RPMI8226 (cell line): Measurements from ENCODE around the gene GP1BB.
A peak's percentile ranks its signal among the peaks of the same experiment; 100 is the strongest.

Experiments used
- DNase-seq: peaks from one replicate; pipeline ENCODE4 v3.0.0-alpha.2; 2015

GP1BB gene

GRCh38 chr22:19756288-19757128 lies 33.2 kb downstream of the GP1BB start:
- DNase-seq = peak; percentile 60

DNA sequence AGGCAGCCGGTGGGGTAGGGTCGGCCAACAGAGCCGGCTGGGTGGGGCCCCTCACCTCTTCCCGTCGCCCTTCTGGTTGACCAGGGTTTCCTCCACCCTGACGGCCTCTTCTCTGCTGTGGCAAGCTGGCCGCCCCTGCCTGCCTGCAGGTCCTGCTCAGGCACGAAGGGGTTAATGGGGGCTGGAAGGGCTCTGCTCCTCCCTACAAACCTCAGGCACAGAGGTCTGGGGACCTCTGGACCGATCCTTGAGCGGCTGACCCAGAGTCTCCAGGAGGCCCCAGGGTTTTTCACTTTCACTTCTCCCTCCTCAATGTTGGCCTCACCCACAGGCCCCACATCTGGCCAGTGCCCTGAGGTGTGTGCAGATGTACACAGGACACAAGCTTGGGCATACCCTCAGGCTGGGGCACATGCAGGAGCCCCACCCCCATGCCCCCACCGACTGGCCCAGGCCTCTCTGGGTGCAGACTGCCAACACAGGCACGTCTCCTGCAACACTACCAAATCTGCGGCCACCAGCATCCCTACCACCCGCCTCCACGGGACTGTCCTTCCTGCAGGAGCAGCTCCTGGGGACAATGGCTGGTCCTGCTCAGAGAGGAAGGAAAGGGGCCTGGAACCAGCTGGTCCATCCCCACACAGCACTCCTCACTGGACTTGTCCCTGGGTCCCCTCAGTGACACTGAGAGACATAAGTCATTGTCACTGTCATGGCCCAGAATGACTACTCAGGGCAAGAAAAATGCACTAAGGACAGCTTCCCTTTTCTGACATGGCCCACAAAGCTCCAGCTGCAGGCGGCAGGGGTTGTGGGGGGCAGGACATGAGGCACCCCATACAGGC lies 34.0 kb downstream of the GP1BB start:
- DNase-seq = peak; percentile 65

GRCh38 chr22:19757985-19758895 lies 34.9 kb downstream of the GP1BB start:
- no peak for DNase-seq

GRCh38 chr22:19758896-19759426 lies 35.6 kb downstream of the GP1BB start:
- DNase-seq = no peak

GRCh38 chr22:19759427-19760057 lies 36.2 kb downstream of the GP1BB start:
- DNase-seq = no peak

- no peak for DNase-seq
Observed at GRCh38 chr22:19760058-19760950, 37.0 kb downstream of the GP1BB start, which contains the start of gene TBX1. TBX1 (plus strand) TSS chr22:19760778; CDS start chr22:19760844, 66 bp downstream.

DNA sequence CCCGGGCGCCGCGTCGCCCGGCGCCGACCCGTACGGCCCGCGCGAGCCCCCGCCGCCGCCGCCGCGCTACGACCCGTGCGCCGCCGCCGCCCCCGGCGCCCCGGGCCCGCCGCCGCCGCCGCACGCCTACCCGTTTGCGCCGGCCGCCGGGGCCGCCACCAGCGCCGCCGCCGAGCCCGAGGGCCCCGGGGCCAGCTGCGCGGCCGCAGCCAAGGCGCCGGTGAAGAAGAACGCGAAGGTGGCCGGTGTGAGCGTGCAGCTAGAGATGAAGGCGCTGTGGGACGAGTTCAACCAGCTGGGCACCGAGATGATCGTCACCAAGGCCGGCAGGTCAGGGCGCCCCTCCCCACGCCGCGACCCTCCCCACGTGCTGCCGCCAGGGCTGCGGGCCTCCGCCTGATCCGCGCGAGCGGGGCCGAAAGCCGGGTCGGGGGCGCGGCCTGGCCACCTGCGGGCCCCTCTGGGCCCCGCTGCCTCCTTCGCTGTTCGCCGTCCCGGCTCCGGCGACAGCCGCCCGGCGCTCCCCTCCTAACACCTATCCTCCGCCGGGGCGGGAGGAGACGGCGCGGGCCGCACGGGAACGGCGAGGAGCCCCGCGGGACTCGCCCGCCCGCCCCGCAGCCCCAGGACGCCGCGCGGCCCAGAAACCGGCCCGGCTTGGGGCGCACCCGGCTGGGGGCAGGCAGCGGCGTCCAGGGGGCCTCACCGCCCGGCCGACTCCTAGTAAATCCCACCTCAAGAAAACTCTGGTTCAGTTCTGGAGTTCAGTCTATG lies 37.8 kb downstream of the GP1BB start:
- DNase-seq = no peak

GRCh38 chr22:19761725-19762567 lies 38.6 kb downstream of the GP1BB start:
- DNase-seq = no peak

GRCh38 chr22:19762568-19763457 lies 39.5 kb downstream of the GP1BB start:
- no peak for DNase-seq

- no peak for DNase-seq
Observed at GRCh38 chr22:19763458-19764298, 40.3 kb downstream of the GP1BB start.

- DNase-seq = no peak
Observed at GRCh38 chr22:19764299-19764593, 40.9 kb downstream of the GP1BB start.

DNA sequence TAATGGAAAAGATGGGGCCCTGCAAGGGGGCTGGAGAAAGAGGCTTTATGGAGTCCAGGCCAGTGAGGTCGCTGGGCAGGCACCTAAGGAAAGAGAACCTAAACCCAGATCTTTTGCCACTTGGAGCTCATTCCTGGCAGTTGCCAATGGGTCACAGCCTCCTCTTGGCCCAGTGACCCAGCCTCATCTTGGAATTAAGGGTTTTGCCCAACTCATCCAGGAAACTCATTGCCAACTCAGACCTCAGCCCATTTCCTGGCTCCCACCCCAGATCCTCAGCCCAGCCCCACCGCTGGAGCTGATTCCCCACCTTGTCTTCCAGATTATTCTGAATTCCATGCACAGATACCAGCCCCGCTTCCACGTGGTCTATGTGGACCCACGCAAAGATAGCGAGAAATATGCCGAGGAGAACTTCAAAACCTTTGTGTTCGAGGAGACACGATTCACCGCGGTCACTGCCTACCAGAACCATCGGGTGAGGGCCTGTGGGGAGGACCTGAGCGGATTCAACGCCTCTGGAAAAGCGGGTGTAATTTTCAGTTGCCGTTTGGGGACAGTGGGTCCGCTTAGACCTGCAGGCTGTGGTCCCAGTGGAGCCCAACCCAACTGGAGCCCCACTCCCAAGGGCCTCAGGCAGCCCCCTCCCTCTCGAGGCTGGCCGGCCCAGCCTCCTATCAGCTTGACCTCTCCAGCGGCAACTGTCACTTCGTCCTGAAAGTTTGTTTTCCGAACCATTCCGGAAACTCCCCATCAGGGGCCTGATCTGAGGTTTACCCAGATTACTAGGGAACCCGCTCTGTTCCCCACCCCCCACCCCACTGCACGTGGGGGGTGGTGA lies 41.5 kb downstream of the GP1BB start:
- DNase-seq = no peak

DNA sequence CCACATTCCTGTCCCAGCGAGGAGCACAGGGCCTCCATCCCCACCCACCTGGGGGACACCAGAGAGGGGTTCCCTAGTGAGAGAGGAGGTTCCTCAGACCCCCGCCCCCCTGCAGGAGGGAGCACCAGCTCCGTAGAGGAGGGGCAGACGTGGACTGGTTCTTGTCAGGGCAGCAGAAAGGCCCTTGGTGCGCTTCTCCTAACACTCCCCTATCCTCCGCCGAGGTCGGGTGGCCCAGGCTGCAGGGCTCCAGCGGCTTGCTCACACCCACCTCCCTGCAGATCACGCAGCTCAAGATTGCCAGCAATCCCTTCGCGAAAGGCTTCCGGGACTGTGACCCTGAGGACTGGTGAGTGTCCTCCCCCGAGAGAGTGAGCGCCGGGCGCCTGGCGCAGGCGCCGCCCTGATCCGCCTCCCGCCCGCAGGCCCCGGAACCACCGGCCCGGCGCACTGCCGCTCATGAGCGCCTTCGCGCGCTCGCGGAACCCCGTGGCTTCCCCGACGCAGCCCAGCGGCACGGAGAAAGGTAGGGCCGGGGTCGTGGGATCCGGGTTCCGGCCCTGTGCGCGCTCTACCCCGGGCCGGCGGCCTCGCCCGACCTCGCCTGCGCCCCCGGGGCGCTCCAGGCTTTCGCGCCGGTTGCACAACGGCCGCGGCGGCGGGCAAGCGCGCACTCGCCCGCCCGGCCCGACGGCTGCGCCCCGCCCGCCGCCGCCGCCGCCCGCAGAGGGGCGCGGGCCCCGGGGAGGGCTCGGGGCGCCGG lies 42.3 kb downstream of the GP1BB start:
- DNase-seq = no peak

DNA sequence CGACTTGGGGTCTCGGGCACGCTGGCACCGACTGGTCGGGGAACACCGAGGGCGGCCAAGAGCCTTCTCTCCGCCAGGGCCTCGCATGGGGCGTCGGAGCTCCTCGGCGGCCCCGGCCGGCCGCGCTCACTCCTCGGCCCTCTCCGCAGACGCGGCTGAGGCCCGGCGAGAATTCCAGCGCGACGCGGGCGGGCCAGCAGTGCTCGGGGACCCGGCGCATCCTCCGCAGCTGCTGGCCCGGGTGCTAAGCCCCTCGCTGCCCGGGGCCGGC lies 42.8 kb downstream of the GP1BB start:
- no peak for DNase-seq

DNA sequence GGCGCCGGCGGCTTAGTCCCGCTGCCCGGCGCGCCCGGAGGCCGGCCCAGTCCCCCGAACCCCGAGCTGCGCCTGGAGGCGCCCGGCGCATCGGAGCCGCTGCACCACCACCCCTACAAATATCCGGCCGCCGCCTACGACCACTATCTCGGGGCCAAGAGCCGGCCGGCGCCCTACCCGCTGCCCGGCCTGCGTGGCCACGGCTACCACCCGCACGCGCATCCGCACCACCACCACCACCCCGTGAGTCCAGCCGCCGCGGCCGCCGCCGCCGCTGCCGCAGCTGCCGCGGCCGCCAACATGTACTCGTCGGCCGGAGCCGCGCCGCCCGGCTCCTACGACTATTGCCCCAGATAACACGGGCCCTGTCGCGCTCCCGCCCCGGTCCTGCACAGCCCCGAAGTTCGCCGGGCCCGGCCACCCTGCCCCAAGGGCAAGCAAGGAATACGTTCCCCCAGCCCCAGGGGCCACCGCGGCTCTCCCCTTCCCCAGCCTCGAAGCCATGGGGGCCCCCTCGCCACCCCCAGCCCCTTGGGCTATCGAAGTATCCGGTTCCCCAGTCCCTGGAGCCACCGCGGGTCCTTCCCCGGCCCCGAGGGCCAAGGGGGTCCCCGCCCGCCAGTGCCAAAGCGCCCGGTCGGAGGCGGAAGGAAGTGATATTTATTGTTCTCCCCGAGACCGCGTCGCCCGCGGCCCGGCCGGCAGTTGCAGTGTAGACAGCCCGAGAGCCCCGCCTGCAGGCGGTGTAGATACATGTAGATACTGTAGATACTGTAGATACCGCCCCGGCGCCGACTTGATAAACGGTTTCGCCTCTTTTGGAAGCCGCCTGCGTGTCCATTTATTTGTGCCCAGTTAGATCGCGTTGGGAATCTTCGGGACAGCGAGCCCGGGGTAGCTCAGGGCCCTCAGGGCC lies 43.4 kb downstream of the GP1BB start:
- peak; percentile 68 for DNase-seq
